ENCODE data around the gene RASL10A.

RASL10A gene

DNA sequence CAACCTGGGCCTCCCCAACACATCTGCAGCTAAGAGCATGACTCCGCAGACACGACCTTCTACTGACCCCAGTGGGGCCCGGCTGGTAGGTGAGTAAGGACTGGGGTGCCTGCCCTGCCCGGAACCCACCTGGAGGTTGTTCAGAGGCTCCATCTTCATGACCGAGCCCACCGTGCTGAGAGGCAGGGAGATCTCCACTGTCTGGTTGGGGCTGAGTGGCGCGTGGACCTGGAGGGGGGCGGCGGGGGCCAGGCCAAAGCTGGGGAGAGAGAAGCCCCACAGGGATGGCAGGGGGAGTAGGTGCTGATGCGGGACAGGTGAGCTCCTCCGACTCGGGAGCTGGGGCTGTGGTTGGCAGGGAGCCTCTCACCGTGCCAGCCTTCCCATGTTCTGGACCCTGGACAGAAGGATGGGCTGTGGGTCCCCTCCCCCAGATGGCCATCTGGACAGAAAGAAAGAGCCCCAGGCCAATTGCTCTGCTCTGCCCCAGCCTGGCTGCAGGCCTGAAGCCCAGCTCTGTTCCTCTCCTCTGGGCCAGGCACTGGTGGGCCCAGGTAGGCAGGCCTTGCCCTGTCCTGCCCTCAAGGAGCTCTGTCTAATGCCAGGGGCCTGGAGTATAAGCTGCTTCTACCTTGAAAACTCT is 16.3 kb upstream of the RASL10A start:
- no peaks in the 10 kb centered on the region for H3K4me1 Mint-ChIP-seq (ENCODE audit: low read depth)
- no peak overlapping the region for H3K27ac Mint-ChIP-seq
- H3K36me3 Mint-ChIP-seq (ENCODE audit: low read depth) = peaks cover 21% of the 10 kb centered on the region
- no peak overlapping the region for H3K4me3 Mint-ChIP-seq
- no peaks in the 10 kb centered on the region for H3K27me3 Mint-ChIP-seq (ENCODE audit: low read depth)
- no peaks in the 10 kb centered on the region for H3K9me3 Mint-ChIP-seq

DNA sequence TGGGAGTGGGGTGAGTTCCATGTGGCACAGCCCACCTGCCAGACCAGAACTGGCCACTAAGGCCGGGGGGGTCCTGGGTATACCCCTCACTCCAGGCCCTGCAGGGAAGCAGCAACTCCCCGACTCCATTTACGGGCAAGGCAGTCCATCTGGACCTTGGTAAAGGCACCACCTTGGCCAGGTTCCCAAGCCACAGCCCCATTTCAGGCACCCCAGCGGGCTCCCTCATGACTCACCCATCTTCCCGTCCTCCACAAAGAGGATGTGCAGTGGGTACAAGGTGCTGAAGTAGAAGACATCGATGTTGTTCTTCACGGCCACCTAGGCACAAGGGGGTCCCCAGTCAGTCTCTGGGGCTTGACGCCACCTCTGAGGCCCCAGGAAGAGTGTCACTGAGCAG is 15.7 kb upstream of the RASL10A start:
- Mint-ChIP-seq H3K4me3 (no peak overlapping the region), H3K27me3 (ENCODE audit: low read depth) (no peaks in the 10 kb centered on the region), H3K27ac (no peak overlapping the region), H3K4me1 (ENCODE audit: low read depth) (no peaks in the 10 kb centered on the region), H3K36me3 (ENCODE audit: low read depth) (peaks cover 20% of the 10 kb centered on the region), H3K9me3 (no peaks in the 10 kb centered on the region)

DNA sequence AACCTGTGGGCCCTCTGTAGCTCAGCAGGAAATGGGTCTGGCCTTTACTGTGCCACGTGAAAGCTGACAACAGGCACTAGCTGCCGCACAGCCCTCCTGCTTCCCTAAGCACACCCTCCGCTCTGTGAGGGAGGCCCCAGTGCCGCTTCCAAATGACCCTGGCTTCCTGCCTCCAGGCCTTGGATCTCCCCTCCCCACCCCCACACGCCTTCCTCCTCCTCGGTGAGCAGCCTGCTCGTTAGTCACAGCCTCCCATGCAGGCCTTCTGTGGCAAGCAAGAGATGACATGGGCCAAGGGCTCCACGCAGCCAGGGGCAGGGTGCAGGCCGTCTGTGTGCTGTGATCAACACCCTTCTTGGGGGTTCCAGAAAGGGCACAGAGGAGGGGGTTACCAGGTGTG is 15.3 kb upstream of the RASL10A start:
- Mint-ChIP-seq H3K4me3 (no peak overlapping the region), H3K4me1 (ENCODE audit: low read depth) (no peaks in the 10 kb centered on the region), H3K36me3 (ENCODE audit: low read depth) (peaks cover 15% of the 10 kb centered on the region), H3K27me3 (ENCODE audit: low read depth) (no peaks in the 10 kb centered on the region), H3K9me3 (no peaks in the 10 kb centered on the region), H3K27ac (no peak overlapping the region)

DNA sequence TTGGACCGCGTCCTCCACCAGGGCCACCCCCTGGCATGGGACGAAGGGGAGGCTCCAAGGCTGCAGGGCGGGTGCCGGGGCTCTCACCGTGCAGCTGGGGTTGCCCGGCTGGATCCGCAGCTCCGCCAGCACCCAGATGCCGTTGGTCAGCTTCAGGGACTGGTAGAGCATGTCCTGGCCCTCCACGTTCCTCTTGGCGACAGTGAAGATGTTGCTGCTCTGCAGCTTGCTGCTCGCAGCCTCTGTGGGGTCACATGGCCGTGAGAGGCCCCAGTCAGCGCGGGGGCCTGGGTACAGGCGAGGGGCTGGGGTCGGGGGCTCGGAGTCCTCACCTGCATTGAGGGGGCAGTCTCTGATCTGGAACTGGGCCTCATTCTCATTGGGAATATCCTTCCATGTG is 14.8 kb upstream of the RASL10A start:
- Mint-ChIP-seq H3K27ac (no peak overlapping the region), H3K4me1 (ENCODE audit: low read depth) (no peaks in the 10 kb centered on the region), H3K27me3 (ENCODE audit: low read depth) (no peaks in the 10 kb centered on the region), H3K36me3 (ENCODE audit: low read depth) (peaks cover 12% of the 10 kb centered on the region), H3K9me3 (no peaks in the 10 kb centered on the region), H3K4me3 (no peak overlapping the region)

DNA sequence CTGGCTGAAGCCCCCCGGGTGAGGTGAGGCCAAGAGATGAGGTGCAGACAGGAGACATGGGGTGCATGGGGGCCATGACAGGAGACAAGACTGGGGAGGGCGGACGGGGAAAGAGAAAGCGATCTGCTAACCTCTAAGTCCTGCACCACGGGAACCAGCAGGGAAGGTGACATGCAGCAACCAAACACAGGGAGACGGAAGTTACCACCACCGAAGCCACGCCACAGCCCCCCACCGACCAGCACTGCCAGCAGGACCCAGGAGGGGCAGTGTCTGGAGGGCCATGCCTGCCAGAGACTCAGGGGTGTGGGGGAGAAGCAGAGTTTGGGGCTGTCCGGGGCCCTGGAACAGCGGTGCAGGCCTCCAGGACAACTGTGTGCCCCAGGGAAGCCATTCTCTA is 14.1 kb upstream of the RASL10A start:
- no peaks in the 10 kb centered on the region for H3K9me3 Mint-ChIP-seq
- no peaks in the 10 kb centered on the region for H3K4me1 Mint-ChIP-seq (ENCODE audit: low read depth)
- H3K27ac Mint-ChIP-seq = no peak overlapping the region
- peaks cover 10% of the 10 kb centered on the region for H3K36me3 Mint-ChIP-seq (ENCODE audit: low read depth)
- no peaks in the 10 kb centered on the region for H3K27me3 Mint-ChIP-seq (ENCODE audit: low read depth)
- no peak overlapping the region for H3K4me3 Mint-ChIP-seq

DNA sequence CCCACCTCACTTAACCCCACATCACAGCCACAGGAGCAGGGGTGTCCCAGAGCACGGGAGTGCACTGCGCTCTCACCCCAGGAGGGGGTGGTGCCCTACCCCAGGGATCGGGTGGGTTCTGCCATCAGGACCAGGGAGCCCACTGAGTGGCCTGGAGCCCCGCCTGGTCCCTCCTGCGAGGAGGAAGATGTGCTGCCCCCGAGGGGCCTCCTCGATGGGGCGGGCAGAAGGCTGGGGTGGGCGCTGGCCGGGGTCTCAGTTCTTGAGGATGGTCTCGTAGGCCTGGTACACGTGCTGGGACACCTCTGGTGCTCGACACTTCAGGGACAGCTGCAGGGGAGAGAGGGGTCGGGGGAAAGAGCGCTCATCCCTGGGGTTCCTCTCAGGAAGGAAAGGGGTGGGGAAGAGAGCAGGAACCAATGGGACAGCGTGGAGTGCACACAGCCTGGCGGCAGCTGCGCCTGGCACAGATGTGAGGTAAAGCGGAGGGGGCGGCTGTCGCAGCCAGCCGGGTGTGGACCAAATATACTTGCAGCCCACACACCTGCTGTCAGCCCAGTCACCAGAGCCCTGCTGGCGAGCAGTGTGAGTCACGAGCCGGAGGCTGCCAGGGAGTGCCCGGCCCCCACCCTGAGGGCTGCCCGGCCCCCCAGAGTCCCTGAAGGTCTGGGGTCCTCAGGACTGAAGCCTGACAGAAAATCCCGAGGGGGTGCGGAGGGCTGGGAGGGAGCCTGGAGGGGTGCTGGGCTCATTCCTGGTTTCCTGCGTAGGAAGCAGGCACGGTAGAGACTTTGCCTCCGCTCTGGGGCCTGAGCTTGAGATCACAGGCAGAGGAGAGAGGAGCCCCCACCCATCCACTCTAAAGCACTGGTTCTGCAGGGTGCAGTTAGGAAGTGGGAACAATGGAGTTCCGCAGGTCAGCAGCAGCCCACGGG is 13.3 kb upstream of the RASL10A start:
- Mint-ChIP-seq H3K27me3 (ENCODE audit: low read depth) (no peaks in the 10 kb centered on the region), H3K4me1 (ENCODE audit: low read depth) (no peaks in the 10 kb centered on the region), H3K4me3 (no peak overlapping the region), H3K9me3 (no peaks in the 10 kb centered on the region), H3K27ac (no peak overlapping the region), H3K36me3 (ENCODE audit: low read depth) (peaks cover 10% of the 10 kb centered on the region)

DNA sequence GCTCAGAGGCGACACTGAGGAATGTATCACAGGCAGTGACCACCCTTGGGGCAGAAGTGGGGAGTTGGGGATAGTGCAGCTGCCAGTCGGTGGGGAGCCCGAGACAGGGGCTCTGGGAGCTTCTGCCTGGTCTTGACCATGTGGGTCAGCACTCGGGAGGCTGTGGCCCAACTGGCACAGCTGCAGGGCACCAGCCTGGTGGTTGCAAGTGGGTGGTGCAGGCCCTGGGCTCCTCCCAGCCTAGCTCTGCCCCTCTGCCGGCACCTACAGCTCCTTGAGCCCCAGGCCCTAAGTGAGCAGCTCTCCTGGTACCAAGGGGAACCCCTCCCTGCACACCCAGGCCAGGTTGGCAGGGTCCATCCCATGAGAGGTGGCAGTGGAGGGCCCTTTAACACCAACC is 12.6 kb upstream of the RASL10A start:
- no peaks in the 10 kb centered on the region for H3K9me3 Mint-ChIP-seq
- H3K4me1 Mint-ChIP-seq (ENCODE audit: low read depth) = no peaks in the 10 kb centered on the region
- no peaks in the 10 kb centered on the region for H3K27me3 Mint-ChIP-seq (ENCODE audit: low read depth)
- H3K4me3 Mint-ChIP-seq = no peak overlapping the region
- H3K36me3 Mint-ChIP-seq (ENCODE audit: low read depth) = peaks cover 4% of the 10 kb centered on the region
- H3K27ac Mint-ChIP-seq = no peak overlapping the region

DNA sequence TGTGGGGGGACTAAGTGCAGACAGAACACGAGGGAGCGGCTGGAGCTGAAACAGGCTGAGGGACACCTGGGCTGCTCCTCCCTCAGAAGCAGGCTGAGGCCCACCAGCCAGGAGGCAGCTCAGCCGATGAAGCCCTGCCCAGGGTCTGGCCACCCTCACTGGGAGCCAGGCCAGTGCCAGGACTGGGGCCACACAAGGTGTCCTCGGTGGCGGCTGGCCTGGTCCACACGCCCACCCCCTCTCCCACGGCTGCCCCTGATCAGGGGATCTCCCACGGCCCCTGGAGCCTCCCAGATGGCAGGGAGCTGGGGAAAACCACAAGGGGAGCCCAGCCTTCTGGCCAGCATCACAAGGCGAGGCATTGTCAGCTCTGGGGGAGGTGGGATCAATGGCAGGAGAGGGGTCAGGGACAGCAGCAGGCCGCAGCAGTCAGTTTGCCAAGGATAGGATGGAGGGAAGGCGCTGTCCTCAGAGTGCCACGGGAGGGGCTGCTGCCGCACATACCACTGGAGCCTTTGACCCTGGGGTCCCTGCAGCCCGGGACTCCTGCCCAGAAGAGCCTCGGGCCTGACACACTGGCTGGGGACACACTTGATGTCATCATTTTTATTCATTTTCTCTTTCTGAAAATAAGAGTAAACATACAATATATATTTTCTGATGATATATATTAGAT is 11.7 kb upstream of the RASL10A start:
- H3K27ac Mint-ChIP-seq = no peak overlapping the region
- no peaks in the 10 kb centered on the region for H3K9me3 Mint-ChIP-seq
- no peaks in the 10 kb centered on the region for H3K27me3 Mint-ChIP-seq (ENCODE audit: low read depth)
- H3K4me1 Mint-ChIP-seq (ENCODE audit: low read depth) = no peaks in the 10 kb centered on the region
- H3K4me3 Mint-ChIP-seq = no peak overlapping the region
- peaks cover 4% of the 10 kb centered on the region for H3K36me3 Mint-ChIP-seq (ENCODE audit: low read depth)

DNA sequence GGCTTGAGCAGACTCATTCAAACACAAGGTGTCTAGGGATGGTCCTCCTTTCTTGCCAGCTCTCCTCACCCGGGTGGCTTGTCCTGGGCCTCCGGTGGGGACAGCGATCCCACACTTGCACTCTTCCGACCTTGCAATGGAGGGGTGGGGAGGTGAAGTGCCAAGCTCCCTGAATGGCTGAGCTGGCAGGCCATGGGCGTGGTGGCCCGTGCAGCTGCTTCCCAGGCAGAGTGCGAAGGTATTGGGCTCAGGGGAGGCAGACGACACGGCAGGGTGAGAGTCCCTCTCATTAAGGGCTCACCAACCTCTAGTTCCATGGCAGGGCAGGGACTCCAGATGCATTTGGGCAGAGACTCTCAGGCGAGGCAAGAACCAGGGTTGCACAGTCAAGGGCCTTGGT is 11.0 kb upstream of the RASL10A start:
- no peaks in the 10 kb centered on the region for H3K4me1 Mint-ChIP-seq (ENCODE audit: low read depth)
- peaks cover 4% of the 10 kb centered on the region for H3K36me3 Mint-ChIP-seq (ENCODE audit: low read depth)
- no peak overlapping the region for H3K4me3 Mint-ChIP-seq
- no peaks in the 10 kb centered on the region for H3K9me3 Mint-ChIP-seq
- no peaks in the 10 kb centered on the region for H3K27me3 Mint-ChIP-seq (ENCODE audit: low read depth)
- no peak overlapping the region for H3K27ac Mint-ChIP-seq

DNA sequence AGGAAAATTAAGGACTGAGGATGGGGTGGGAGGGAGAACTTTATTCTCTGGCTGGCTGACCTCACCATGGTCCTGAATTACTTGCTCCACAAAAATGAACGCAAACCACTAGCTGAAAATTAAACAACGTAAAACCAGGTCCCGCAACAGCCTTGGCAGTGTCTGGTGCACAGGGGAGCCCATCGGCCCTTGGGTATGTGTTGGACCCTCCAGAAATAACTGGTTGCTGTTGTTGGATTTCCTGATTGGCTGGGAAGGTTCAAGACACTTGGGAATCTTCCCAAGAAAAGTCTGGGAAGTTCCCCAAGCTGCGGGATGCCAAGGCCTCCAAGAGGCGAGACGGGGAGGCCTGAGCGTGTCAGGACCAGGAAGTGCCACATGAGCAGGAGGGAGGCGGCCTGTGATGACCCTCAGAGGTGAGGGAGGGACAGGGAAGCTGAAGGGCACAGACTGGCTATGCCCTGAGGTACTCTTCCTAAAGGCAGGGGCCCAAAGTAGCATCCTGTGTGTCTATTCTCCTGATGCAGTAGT is 10.4 kb upstream of the RASL10A start:
- Mint-ChIP-seq H3K27me3 (ENCODE audit: low read depth) (no peaks in the 10 kb centered on the region), H3K9me3 (no peaks in the 10 kb centered on the region), H3K27ac (no peak overlapping the region), H3K36me3 (ENCODE audit: low read depth) (peaks cover 4% of the 10 kb centered on the region), H3K4me1 (ENCODE audit: low read depth) (no peaks in the 10 kb centered on the region), H3K4me3 (no peak overlapping the region)

DNA sequence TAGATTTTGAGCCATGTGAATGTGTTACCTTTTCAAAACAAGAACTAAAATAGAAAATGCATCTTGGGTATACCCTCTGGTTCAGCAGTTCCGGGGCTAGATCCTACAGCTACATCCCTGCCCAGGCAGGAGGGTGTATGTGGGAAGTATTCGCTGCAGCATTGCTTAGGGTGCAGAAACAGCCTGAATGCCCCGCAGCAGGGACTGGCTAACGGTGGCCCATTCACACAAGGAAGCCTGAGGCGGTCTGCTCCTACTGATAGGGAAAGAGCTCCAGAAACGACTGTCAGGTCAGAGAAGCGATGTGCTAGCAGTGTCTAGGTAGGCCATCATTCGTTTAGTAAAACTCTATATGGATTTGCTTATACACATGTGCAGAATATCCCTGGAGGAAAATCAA is 9.9 kb upstream of the RASL10A start:
- Mint-ChIP-seq H3K4me3 (no peak overlapping the region), H3K27ac (no peak overlapping the region), H3K36me3 (ENCODE audit: low read depth) (peaks cover 4% of the 10 kb centered on the region), H3K27me3 (ENCODE audit: low read depth) (no peaks in the 10 kb centered on the region), H3K4me1 (ENCODE audit: low read depth) (no peaks in the 10 kb centered on the region), H3K9me3 (no peaks in the 10 kb centered on the region)

DNA sequence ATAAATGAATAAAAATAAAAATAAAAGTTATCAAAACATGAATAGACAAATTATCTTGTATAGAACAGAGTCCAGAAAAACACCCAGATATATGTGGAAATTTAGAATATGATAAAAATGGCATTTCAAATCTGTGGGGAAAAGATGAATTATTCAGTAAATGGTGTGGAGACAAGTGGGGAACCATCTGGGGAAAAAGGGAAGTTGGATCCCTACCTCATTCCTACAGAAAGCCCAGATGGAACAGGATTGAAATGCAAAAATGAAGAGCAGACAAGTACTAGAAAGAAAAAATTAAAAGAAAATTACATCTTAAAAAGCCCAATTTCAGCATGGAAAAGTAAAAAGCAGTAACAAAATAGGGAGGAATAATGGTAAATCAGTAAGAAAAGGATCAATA is 8.1 kb upstream of the RASL10A start:
- no peaks in the 10 kb centered on the region for H3K4me1 Mint-ChIP-seq (ENCODE audit: low read depth)
- no peaks in the 10 kb centered on the region for H3K27me3 Mint-ChIP-seq (ENCODE audit: low read depth)

DNA sequence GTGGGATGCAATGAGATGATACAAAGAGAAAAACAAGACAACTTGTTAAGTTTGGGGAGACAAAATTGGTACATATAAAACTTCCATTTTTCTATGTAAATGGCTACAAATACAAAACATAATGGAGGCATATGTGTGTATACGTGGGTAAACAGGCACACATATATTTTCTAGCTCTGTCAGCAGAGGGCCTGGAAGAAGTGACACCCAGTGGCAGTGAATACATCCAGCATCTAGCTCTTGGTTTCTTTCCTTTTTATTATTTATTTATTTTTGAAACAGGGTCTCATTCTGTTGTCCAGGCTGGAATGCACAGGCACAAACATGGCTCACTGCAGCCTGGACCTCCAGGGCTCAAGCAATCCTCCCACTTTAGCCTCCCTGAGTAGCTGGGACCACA is 5.0 kb upstream of the RASL10A start:
- peaks cover 20% of the 10 kb centered on the region for H3K27me3 Mint-ChIP-seq (ENCODE audit: low read depth)
- no peaks in the 10 kb centered on the region for H3K4me1 Mint-ChIP-seq (ENCODE audit: low read depth)
- no peaks in the 10 kb centered on the region for H3K36me3 Mint-ChIP-seq (ENCODE audit: low read depth)
- H3K27ac Mint-ChIP-seq = no peak overlapping the region
- no peak overlapping the region for H3K4me3 Mint-ChIP-seq
- H3K9me3 Mint-ChIP-seq = no peaks in the 10 kb centered on the region

More for the DNA sequence above, 8.1 kb upstream of the RASL10A start:
- no peaks in the 10 kb centered on the region for H3K36me3 Mint-ChIP-seq (ENCODE audit: low read depth)
- no peak overlapping the region for H3K4me3 Mint-ChIP-seq
- H3K9me3 Mint-ChIP-seq = no peaks in the 10 kb centered on the region
- no peak overlapping the region for H3K27ac Mint-ChIP-seq

DNA sequence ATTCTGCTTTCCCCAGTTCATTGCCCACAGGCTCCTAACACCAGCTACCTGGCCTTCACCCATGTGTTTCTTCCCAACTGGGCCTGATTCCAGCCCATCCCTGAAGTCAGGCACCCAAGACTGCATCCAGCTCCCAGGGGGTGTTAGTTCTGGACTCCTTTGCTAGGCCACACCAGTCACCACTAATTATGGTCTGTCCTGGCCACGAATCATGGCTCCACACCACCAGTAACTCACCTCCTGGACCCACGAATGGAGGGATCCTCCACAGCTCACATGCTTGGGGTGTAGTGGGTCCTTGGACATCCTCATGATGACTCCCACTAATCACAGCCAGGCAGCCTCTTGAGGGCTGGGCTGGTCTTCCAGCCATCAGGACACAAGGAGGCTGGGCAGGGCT is 3.6 kb upstream of the RASL10A start:
- H3K27me3 Mint-ChIP-seq (ENCODE audit: low read depth) = peaks cover 28% of the 10 kb centered on the region
- H3K4me1 Mint-ChIP-seq (ENCODE audit: low read depth) = peaks cover 7% of the 10 kb centered on the region

More for the DNA sequence above, 3.6 kb upstream of the RASL10A start:
- no peak overlapping the region for H3K4me3 Mint-ChIP-seq
- H3K36me3 Mint-ChIP-seq (ENCODE audit: low read depth) = no peaks in the 10 kb centered on the region
- H3K9me3 Mint-ChIP-seq = no peaks in the 10 kb centered on the region
- no peak overlapping the region for H3K27ac Mint-ChIP-seq

Data from T-helper 1 cell treated with Interleukin-12 subunit alpha and Interleukin-12 subunit beta and Interleukin-4 antibody, amounts not matched to agents 30 μg/mL and 1 μg/mL, for 36 hours (primary cell).